ENCODE data around the gene DPYD. TPM values are rescaled to one million over a fixed set of nuclear protein-coding genes. Genes with fewer than 3 reads are reported as not detected.

DPYD gene
- total and polyA plus RNA-seq, 9 of the 15 experiments (the other 6 are each of a cell fraction or from before 2014, with no cell fraction given), result 0.03 to 0.25 (median 0.08) TPM; not detected in 2

GRCh38 chr1:97243973-97244560, 676.8 kb downstream of the DPYD start:
- ATAC-seq, result no peak
- no peak for DNase-seq (ENCODE audit: extremely low read depth in 1 of 4, low spot score in 3 of 4)
- intact Hi-C loops (cut with micrococcal nuclease) (no loop called here), in situ Hi-C loops (cut with MboI) (no loop called here)
- FAIRE-seq, result no peak
- no peaks in the 10 kb centered on the region for H4K20me1 ChIP-seq (replicated peaks; ENCODE audit: control insufficient read depth, insufficient read depth, low read length)
- no peaks in the 10 kb centered on the region for H3K4me1 ChIP-seq (replicated peaks in 1 of 2; ENCODE audit: control insufficient read depth in 2 of 2, insufficient read depth in 2 of 2, low read length in 2 of 2)
- no peaks in the 10 kb centered on the region for H3K9me1 ChIP-seq (ENCODE audit: control insufficient read depth, insufficient read depth, low read length)
- BruUV-seq (replicated peaks), result no TSS peak
- no peak overlapping the region for H3K4me2 ChIP-seq (ENCODE audit: insufficient read depth, low read length)
- H3K27ac ChIP-seq (ENCODE audit: extremely low read depth, low read depth, low read length), result no peak overlapping the region
- no peaks in the 10 kb centered on the region for H3K79me2 ChIP-seq (ENCODE audit: control insufficient read depth, insufficient read depth, low read length)
- ChIA-PET POLR2A (no interaction called here), CTCF (ENCODE audit: low intra/inter-chr PET ratio) (no interaction called here)
- no peaks in the 10 kb centered on the region for H3K36me3 ChIP-seq (ENCODE audit: control insufficient read depth, insufficient read depth, low read length)
- no peak overlapping the region for H2AFZ ChIP-seq (ENCODE audit: low read depth, low read length)
- no peak overlapping the region for H3K9ac ChIP-seq (ENCODE audit: insufficient read depth in 1 of 2, low read depth in 2 of 2, low read length in 2 of 2)
- H3K4me3 ChIP-seq, result no peak overlapping the region
- 0% methylated on average over 2 of the region's 2 CpGs for WGBS (ENCODE audit: insufficient coverage, low coverage, missing lambda C conversion rate)
- no peaks in the 10 kb centered on the region for H3K27me3 ChIP-seq (ENCODE audit: control insufficient read depth in 2 of 2, insufficient read depth in 2 of 2, low read length in 2 of 2)
- no peaks in the 10 kb centered on the region for H3K9me3 ChIP-seq (replicated peaks; ENCODE audit: control insufficient read depth, insufficient read depth, low read depth, low read length)
- TF ChIP-seq BHLHE40 (IDR thresholded peaks at IDR 0.05; ENCODE audit: low read length) (no peak), ZNF133 (CRISPR knock-in tag; IDR thresholded peaks at IDR 0.05) (no peak), STAT5A (IDR thresholded peaks at IDR 0.05; ENCODE audit: borderline replicate concordance, low read length) (no peak), CBFA2T2 (conservative IDR thresholded peaks at IDR 0.05) (no peak), PBX2 (CRISPR knock-in tag; IDR thresholded peaks at IDR 0.05; ENCODE audit: low read depth) (no peak), PBX2 (tag; conservative IDR thresholded peaks at IDR 0.05; ENCODE audit: low read depth) (no peak), TAF9B (IDR thresholded peaks at IDR 0.05; ENCODE audit: partially characterized antibody) (no peak), FOXA1 (IDR thresholded peaks at IDR 0.05; ENCODE audit: borderline replicate concordance) (no peak), TRIM28 (IDR thresholded peaks at IDR 0.05) (no peak), GTF2E2 (tag; IDR thresholded peaks at IDR 0.05) (no peak), U2AF2 (optimal IDR thresholded peaks at IDR 0.05; ENCODE audit: low read depth, low read length) (no peak), KLF16 (IDR thresholded peaks at IDR 0.05) (no peak), ZNF3 (CRISPR knock-in tag; IDR thresholded peaks at IDR 0.05) (no peak)
- TF ChIP-seq, protein P1, sequence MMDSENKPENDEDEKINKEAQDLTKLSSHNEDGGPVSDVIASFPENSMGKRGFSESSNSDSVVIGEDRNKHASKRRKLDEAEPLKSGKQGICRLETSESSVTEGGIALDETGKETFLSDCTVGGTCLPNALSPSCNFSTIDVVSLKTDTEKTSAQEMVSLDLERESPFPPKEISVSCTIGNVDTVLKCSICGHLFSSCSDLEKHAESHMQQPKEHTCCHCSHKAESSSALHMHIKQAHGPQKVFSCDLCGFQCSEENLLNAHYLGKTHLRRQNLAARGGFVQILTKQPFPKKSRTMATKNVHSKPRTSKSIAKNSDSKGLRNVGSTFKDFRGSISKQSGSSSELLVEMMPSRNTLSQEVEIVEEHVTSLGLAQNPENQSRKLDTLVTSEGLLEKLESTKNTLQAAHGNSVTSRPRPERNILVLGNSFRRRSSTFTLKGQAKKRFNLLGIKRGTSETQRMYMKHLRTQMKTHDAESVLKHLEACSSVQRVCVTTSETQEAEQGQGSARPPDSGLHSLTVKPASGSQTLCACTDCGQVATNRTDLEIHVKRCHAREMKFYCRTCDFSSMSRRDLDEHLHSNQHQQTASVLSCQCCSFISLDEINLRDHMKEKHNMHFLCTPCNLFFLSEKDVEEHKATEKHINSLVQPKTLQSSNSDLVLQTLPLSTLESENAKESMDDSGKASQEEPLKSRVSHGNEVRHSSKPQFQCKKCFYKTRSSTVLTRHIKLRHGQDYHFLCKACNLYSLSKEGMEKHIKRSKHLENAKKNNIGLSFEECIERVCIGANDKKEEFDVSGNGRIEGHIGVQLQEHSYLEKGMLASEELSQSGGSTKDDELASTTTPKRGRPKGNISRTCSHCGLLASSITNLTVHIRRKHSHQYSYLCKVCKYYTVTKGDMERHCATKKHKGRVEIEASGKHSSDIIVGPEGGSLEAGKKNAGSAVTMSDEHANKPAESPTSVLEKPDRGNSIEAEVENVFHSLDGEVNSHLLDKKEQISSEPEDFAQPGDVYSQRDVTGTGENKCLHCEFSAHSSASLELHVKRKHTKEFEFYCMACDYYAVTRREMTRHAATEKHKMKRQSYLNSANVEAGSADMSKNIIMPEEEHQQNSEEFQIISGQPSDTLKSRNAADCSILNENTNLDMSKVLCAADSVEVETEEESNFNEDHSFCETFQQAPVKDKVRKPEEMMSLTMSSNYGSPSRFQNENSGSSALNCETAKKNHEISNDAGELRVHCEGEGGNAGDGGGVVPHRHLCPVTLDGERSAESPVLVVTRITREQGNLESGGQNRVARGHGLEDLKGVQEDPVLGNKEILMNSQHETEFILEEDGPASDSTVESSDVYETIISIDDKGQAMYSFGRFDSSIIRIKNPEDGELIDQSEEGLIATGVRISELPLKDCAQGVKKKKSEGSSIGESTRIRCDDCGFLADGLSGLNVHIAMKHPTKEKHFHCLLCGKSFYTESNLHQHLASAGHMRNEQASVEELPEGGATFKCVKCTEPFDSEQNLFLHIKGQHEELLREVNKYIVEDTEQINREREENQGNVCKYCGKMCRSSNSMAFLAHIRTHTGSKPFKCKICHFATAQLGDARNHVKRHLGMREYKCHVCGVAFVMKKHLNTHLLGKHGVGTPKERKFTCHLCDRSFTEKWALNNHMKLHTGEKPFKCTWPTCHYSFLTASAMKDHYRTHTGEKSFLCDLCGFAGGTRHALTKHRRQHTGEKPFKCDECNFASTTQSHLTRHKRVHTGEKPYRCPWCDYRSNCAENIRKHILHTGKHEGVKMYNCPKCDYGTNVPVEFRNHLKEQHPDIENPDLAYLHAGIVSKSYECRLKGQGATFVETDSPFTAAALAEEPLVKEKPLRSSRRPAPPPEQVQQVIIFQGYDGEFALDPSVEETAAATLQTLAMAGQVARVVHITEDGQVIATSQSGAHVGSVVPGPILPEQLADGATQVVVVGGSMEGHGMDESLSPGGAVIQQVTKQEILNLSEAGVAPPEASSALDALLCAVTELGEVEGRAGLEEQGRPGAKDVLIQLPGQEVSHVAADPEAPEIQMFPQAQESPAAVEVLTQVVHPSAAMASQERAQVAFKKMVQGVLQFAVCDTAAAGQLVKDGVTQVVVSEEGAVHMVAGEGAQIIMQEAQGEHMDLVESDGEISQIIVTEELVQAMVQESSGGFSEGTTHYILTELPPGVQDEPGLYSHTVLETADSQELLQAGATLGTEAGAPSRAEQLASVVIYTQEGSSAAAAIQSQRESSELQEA (IDR thresholded peaks at IDR 0.05; ENCODE audit: low read depth), result no peak
